Thyroid gland (tissue), 4 donors: ENCODE data around the gene OBI1. TPM values are rescaled to one million over a fixed set of nuclear protein-coding genes. Genes with fewer than 3 reads are reported as not detected.

Source experiments
- DNase-seq, 2 donors: peaks; one replicate each; pipeline ENCODE4 v3.0.0-alpha.2; 2019
- H3K27ac ChIP-seq, 3 donors: fragments of 200-600 bp; sonication (generic); 1 replicate in 2 of 3; 2 replicates in 1 of 3; pipeline ENCODE4 v1.5.1; 2016 to 2019; ENCODE audit warnings: mild to moderate bottlenecking in 1 of 3, moderate library complexity in 1 of 3
- H3K27me3 ChIP-seq: fragments of 200-600 bp; sonication (generic); one replicate; pipeline ENCODE4 v1.5.1; 2019
- H3K36me3 ChIP-seq, 2 donors: fragments of 200-600 bp; sonication (generic); one replicate each; pipeline ENCODE4 v1.5.1; 2016 to 2019
- H3K4me1 ChIP-seq, 2 donors: fragments of 200-600 bp; sonication (generic); one replicate each; pipeline ENCODE4 v1.5.1; 2017 to 2019
- H3K4me3 ChIP-seq, 3 donors: fragments of 200-600 bp; sonication (generic); replicated peaks in 1 of 3; 1 replicate in 2 of 3; 2 replicates in 1 of 3; pipeline ENCODE4 v1.5.1; 2016; ENCODE audit warnings: mild to moderate bottlenecking in 1 of 3
- H3K9me3 ChIP-seq: fragments of 200-600 bp; sonication (generic); one replicate; pipeline ENCODE4 v1.5.1; 2017
- POLR2A ChIP-seq, 2 donors: fragments of 450-650 bp; IDR thresholded peaks; one replicate each; pipeline ENCODE4 v1.6.1; 2017; ENCODE audit warnings: antibody characterized with exemption in 2 of 2, mild to moderate bottlenecking in 2 of 2, moderate library complexity in 1 of 2
- WGBS, 2 donors: methylation state at CpG; one replicate each; pipeline ENCODE4 v1.1.5; 2017; 5-methylcytosine and 5-hydroxymethylcytosine counted together
- intact Hi-C: fragments of 100-400 bp; cut with DNase I; formaldehyde crosslinking; loops from one replicate; pipeline ENCODE4 v1.15.1; 2023
- total RNA-seq, 4 donors: library from RNA; depleted of rRNA; stranded (reverse); fragments of >200 nt; gene quantifications; one replicate each; pipeline ENCODE4 v1.2.3, GENCODE V29; 2016
- TF ChIP-seq, protein P1 (sequence below), 6 experiments: fragments of 200-600 bp in 3 of 6; fragments of 450-650 bp in 3 of 6; sonication (generic) in 3 of 6; IDR thresholded peaks; one replicate each; pipeline ENCODE4 v1.5.1; 2016 to 2019; ENCODE audit warnings: antibody characterized with exemption in 6 of 6, mild to moderate bottlenecking in 2 of 6, inconsistent platforms in 1 of 6, moderate library complexity in 1 of 6

OBI1 gene
- total RNA-seq, 4 donors from 2014 or later = 10.1 to 17.3 (median 13.5) TPM

DNA sequence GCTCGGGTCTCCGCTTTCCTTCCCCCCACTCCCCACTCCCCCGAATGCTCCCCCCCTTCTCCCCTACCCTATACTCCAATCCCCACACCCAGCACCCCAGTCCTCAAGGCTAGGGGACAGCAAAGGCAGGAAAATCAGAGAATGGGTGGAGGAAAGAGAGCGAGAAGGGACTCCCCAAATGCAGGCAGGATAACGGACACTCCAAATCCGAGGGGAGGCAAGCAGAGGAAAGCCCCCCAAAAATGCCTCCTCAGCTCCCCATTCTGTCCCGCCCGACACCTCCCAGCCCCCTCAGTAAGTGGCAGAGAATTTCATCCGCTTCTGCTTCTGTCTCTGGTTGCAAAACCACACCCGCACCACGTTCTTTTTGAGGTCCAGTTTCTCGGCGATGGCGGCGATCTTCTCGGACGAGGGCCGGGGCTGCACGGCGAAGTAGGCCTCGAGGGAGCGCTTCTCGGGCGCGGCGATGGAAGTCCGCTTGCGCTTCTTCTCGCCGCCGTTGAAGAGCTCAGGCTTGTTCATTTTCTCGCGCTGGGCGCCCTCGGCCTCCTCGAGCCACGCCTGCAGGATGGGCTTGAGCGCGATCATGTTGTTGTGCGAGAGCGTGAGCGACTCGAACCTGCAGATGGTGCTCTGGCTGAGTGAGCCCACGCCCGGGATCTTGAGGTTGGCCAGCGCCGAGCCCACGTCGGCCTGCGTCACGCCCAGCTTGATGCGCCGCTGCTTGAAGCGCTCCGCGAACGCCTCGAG lies 57.7 kb downstream of the OBI1 start:
- no peaks in the 10 kb centered on the region for H3K36me3 ChIP-seq
- DNase-seq = no peak
- no peak overlapping the region for H3K27ac ChIP-seq
- no peak overlapping the region for H3K4me3 ChIP-seq
- H3K27me3 ChIP-seq = peaks cover 77% of the 10 kb centered on the region
- WGBS, 2 donors = 4 to 5% methylated on average over 25 to 37 of the region's 58 CpGs
- H3K9me3 ChIP-seq = no peaks in the 10 kb centered on the region
- TF ChIP-seq POLR2A (IDR thresholded peaks at IDR 0.05) = no peak
- TF ChIP-seq, protein P1, sequence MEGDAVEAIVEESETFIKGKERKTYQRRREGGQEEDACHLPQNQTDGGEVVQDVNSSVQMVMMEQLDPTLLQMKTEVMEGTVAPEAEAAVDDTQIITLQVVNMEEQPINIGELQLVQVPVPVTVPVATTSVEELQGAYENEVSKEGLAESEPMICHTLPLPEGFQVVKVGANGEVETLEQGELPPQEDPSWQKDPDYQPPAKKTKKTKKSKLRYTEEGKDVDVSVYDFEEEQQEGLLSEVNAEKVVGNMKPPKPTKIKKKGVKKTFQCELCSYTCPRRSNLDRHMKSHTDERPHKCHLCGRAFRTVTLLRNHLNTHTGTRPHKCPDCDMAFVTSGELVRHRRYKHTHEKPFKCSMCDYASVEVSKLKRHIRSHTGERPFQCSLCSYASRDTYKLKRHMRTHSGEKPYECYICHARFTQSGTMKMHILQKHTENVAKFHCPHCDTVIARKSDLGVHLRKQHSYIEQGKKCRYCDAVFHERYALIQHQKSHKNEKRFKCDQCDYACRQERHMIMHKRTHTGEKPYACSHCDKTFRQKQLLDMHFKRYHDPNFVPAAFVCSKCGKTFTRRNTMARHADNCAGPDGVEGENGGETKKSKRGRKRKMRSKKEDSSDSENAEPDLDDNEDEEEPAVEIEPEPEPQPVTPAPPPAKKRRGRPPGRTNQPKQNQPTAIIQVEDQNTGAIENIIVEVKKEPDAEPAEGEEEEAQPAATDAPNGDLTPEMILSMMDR (IDR thresholded peaks at IDR 0.05) = no peak
- intact Hi-C loops = loop anchor here (10.0 kb wide), 1 partner anchor 54 kb away; the partner anchor contains the start of gene OBI1
- peaks cover 8 to 28% of the 10 kb centered on the region in 2 donors for H3K4me1 ChIP-seq

DNA sequence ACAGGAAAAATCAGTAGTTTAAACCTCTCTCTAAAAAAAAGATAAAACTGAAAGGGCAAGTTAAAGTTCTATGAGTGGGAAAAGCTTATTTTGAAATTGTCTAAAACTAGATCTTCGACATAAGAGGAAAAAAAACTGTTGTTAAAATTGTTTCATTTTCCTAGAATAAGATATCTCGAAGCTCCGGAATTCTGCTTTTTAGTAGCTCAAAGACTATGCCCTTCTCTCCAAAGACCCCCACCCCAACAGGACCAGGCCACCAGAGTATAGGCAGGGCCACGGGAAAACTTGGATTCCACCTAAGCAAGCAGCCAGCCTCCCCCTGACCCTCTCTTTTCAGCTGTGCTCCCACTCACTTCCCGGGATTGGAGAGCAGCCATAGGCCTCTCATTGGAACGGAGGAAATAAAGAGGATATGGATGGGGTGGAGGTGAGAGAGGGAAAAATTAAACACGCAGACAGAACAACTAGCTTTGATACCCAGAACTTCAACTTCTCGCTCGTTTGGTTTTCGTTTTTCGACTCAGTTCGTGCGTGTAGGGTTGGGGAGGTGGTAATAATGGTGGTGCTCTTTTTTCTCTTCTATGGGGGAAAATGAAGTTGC lies 58.6 kb downstream of the OBI1 start:
- no peak overlapping the region for H3K4me3 ChIP-seq
- H3K36me3 ChIP-seq = no peaks in the 10 kb centered on the region
- no peaks in the 10 kb centered on the region for H3K9me3 ChIP-seq
- 12 to 16% methylated on average over 13 of the region's 13 CpGs for WGBS, 2 donors
- no peak for TF ChIP-seq POLR2A (IDR thresholded peaks at IDR 0.05)
- TF ChIP-seq, protein P1 (IDR thresholded peaks at IDR 0.05) = no peak
- peaks cover 8 to 36% of the 10 kb centered on the region in 2 donors for H3K4me1 ChIP-seq
- H3K27me3 ChIP-seq = peaks cover 78% of the 10 kb centered on the region
- H3K27ac ChIP-seq = no peak overlapping the region
- DNase-seq = no peak
- intact Hi-C loops = loop anchor here (10.0 kb wide), 1 partner anchor 54 kb away; the partner anchor contains the start of gene OBI1

DNA sequence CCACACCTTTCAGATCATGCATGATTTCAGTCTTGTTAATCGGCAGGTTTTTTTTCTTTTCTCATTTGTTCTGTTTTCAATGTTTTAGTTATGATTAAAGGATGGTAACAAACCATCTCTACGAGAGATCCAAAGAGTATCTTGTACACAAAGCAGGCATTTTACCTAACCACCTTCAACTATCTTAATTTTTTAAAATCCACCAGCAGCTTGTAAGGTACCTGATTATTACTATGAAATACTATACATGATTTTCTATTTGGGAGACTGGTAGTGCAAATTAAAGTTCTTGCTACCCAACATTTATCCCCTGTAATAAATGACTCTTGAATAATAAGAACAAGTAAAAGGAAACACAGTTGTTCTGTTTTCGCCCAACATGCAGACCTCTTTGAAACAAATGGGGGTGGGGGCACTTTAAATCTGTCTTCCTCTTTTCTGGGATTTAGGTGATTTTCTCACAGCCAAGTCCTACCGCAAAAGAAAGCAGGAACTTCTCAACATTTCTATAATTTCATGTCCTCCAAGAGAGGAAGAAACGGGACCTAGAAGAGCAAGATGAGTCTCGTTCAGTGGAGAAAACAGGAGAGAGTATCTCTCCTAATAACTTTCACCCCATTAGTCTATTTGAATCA lies 59.2 kb downstream of the OBI1 start:
- Histone ChIP-seq H3K36me3 (no peaks in the 10 kb centered on the region), H3K27ac (no peak overlapping the region), H3K4me3 (no peak overlapping the region), H3K9me3 (no peaks in the 10 kb centered on the region), H3K4me1 (peaks cover 8 to 36% of the 10 kb centered on the region in 2 donors), H3K27me3 (peaks cover 80% of the 10 kb centered on the region)
- no peak for TF ChIP-seq POLR2A (IDR thresholded peaks at IDR 0.05)
- TF ChIP-seq, protein P1 (IDR thresholded peaks at IDR 0.05) = no peak
- DNase-seq = no peak
- WGBS, 2 donors = 13 to 16% methylated on average over 6 of the region's 6 CpGs
- intact Hi-C loops = loop anchor here (10.0 kb wide), 1 partner anchor 55 kb away; the partner anchor contains the start of gene OBI1

DNA sequence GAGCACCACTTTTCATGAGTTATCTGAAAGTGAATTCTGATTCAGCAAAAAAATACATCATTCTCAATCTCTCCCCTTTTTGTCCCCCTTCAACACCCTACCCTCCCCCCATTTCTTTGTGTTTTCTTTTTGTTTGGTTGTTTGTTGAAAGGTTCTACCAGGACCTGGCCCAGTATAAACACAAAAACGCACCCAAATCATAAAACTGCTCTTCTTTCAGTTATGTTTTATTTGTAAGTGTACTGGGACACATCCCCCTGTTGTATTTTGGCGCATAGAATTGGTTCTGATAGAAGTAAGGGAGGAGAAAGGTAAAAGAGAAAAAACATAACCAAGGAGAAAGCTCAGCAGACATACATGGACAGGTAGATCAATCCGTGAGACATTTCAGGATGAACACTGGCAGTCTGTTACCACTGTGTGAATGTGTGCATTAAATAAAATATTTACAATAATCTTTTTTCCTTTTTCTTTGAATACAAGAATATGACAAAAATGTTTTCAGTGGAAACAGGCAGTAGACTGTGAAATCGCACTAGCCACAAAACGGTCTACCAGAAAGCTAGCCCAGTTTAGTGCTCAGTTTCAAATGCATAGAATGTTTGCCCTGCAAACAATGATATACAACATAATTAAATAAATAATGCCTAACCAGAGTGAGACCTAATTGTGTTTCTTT lies 59.9 kb downstream of the OBI1 start:
- peaks cover 83% of the 10 kb centered on the region for H3K27me3 ChIP-seq
- TF ChIP-seq, protein P1 (IDR thresholded peaks at IDR 0.05) = no peak
- no peak for TF ChIP-seq POLR2A (IDR thresholded peaks at IDR 0.05)
- no peaks in the 10 kb centered on the region for H3K36me3 ChIP-seq
- no peaks in the 10 kb centered on the region for H3K9me3 ChIP-seq
- peaks cover 8 to 36% of the 10 kb centered on the region in 2 donors for H3K4me1 ChIP-seq
- no peak overlapping the region for H3K27ac ChIP-seq
- no peak for DNase-seq
- WGBS, 2 donors = 13 to 16% methylated on average over 5 of the region's 5 CpGs
- intact Hi-C loops = no loop called here
- no peak overlapping the region for H3K4me3 ChIP-seq
